HUES48 (cell line): ENCODE data around the gene MARCHF10.

Experiments
- H3K27ac ChIP-seq: one replicate; pipeline ENCODE4 v1.7.0; 2013; ENCODE audit warnings: low read depth, low read length, inconsistent platforms
- H3K27me3 ChIP-seq: 2 replicates; pipeline ENCODE4 v1.6.1; 2013; ENCODE audit warnings: mild to moderate bottlenecking, low read length; ENCODE audit not compliant: control insufficient read depth, insufficient read depth
- H3K36me3 ChIP-seq: 2 replicates; pipeline ENCODE4 v1.6.1; 2013; ENCODE audit warnings: low read length; ENCODE audit not compliant: control insufficient read depth, insufficient read depth
- H3K4me1 ChIP-seq: 2 replicates; pipeline ENCODE4 v1.6.1; 2013; ENCODE audit warnings: mild to moderate bottlenecking, low read length; ENCODE audit not compliant: control insufficient read depth, insufficient read depth
- H3K4me3 ChIP-seq: 2 replicates; pipeline ENCODE4 v1.5.1; 2013; ENCODE audit warnings: mild to moderate bottlenecking, low read depth, low read length
- H3K9ac ChIP-seq: 2 replicates; pipeline ENCODE4 v1.6.1; 2013; ENCODE audit warnings: mild to moderate bottlenecking, low read depth, low read length, moderate library complexity
- H3K9me3 ChIP-seq: 2 replicates; pipeline ENCODE4 v1.6.1; 2013; ENCODE audit warnings: low read length; ENCODE audit not compliant: control insufficient read depth, insufficient read depth

MARCHF10 gene

GRCh38 chr17:62782730-62783270 is 25.3 kb downstream of the MARCHF10 start:
- Histone ChIP-seq H3K36me3 (no peaks in the 10 kb centered on the region), H3K9ac (no peak overlapping the region), H3K27me3 (no peaks in the 10 kb centered on the region), H3K4me1 (0 out of 2 replicates have a peak, but pooled peaks cover 2% of the 10 kb centered on the region), H3K27ac (no peak overlapping the region), H3K9me3 (no peaks in the 10 kb centered on the region), H3K4me3 (no peak overlapping the region)

DNA sequence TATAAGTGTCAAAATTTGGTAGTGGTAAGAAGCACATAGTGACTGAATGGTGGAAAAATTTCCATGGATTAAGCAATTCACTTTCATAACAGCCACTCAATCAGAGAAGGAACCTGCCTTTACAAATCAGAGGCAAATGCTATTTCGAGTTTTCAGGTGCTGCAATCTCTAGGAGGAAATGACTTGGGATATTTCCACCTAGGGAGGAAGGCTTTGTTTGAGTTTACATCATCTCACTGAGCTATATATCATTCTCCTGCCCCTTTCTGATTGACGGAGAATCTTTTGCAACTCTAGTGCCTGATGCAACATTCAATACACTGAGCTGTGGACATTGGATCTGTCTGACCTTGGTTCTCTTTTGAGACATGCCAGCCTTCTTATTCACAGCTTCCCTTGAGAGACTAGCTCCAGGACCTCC is 26.3 kb downstream of the MARCHF10 start:
- Histone ChIP-seq H3K9me3 (no peaks in the 10 kb centered on the region), H3K4me1 (0 out of 2 replicates have a peak, but pooled peaks cover 2% of the 10 kb centered on the region), H3K9ac (no peak overlapping the region), H3K27me3 (no peaks in the 10 kb centered on the region), H3K36me3 (no peaks in the 10 kb centered on the region), H3K4me3 (no peak overlapping the region), H3K27ac (no peak overlapping the region)

DNA sequence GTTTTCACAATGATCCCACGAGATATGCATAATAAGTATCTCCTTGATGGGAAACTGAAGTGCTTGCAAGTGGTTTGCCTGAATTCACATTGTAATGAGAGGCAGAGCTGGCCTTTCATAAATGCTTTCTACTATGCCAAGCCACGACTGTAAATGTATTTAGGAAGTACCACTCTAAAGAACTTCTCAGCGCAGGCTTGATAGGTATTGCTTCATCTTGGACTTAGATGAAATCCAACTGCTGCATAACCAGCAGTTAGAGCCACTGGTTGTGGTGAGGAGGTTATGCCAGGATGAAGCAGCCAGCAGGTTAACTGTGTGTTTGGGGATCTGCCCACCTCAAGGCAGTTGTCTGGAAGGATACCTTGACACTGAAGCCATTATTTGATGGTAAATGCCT is 26.8 kb downstream of the MARCHF10 start:
- Histone ChIP-seq H3K4me1 (0 out of 2 replicates have a peak, but pooled peaks cover 2% of the 10 kb centered on the region), H3K9ac (no peak overlapping the region), H3K36me3 (no peaks in the 10 kb centered on the region), H3K9me3 (no peaks in the 10 kb centered on the region), H3K27me3 (no peaks in the 10 kb centered on the region), H3K27ac (no peak overlapping the region), H3K4me3 (no peak overlapping the region)

GRCh38 chr17:62780951-62781350 is 27.2 kb downstream of the MARCHF10 start:
- H3K27me3 ChIP-seq, result no peaks in the 10 kb centered on the region
- 0 out of 2 replicates have a peak, but pooled peaks cover 2% of the 10 kb centered on the region for H3K4me1 ChIP-seq
- H3K9me3 ChIP-seq, result no peaks in the 10 kb centered on the region
- H3K4me3 ChIP-seq, result no peak overlapping the region
- no peak overlapping the region for H3K9ac ChIP-seq
- no peaks in the 10 kb centered on the region for H3K36me3 ChIP-seq
- H3K27ac ChIP-seq, result no peak overlapping the region

DNA sequence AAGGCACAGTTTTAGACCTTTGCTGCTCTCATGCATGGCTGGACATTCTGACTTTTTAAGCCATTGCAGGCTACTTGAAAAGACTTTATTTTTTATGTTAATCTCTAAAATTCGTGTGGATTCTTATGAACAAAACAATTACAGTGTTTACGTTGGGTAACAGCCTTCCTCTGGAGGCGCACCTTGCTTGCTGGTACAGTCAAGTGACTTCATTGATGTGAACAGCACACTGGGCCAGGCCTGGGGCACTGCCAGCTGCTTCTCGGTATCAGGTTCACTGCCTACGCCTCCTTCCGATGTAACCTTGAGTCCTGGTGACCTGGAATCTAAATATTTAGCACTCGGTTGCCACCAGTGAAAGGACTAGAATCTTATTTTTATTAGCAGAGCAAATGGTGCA is 27.8 kb downstream of the MARCHF10 start:
- no peak overlapping the region for H3K9ac ChIP-seq

DNA sequence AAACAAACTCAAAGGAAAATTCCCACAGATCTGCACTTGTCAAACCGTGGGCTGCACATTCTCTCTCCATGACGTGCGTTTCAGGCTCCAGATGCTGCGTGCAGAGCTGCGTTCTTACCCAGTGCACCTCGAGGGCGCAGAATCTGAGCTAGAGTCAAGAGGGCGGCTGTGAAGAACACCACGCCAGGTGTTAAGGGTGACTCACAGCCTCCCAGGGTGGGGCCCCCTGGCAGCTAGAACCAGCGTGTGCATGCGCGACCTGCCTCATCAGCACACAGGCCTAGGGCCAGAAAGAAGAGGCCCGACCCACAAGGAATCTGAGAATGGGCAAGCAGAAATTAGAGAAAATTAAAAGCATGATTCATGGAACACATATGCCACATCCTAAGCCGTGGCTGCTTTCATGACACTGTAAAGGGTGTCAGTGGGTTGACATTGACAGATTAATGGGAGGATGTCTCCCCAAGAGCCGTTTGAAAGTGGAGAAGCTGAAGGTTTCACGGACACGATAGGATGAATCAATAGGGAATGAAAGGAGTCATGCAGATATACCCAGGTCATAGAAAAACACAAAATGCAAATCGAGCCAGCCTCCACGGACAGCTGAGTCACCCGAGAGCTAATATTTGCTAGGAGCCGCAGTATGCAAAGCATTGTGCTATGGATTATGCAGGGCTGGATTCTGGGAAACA is 29.0 kb downstream of the MARCHF10 start:
- Histone ChIP-seq H3K4me3 (no peak overlapping the region), H3K27ac (peak overlapping the region; percentile 64)

More for the DNA sequence above, 27.8 kb downstream of the MARCHF10 start:
- Histone ChIP-seq H3K4me1 (0 out of 2 replicates have a peak, but pooled peaks cover 2% of the 10 kb centered on the region), H3K27ac (no peak overlapping the region), H3K4me3 (no peak overlapping the region), H3K36me3 (no peaks in the 10 kb centered on the region), H3K27me3 (no peaks in the 10 kb centered on the region), H3K9me3 (no peaks in the 10 kb centered on the region)

GRCh38 chr17:62775876-62776275 is 32.2 kb downstream of the MARCHF10 start:
- H3K9me3 ChIP-seq, result no peaks in the 10 kb centered on the region; the same call in 1 of the 2 replicates
- H3K36me3 ChIP-seq, result no peaks in the 10 kb centered on the region
- no peaks in the 10 kb centered on the region for H3K27me3 ChIP-seq
- no peak overlapping the region for H3K9ac ChIP-seq
- H3K4me1 ChIP-seq, result 0 out of 2 replicates have a peak, but pooled peaks cover 2% of the 10 kb centered on the region
- no peak overlapping the region for H3K27ac ChIP-seq
- no peak overlapping the region for H3K4me3 ChIP-seq

More for the DNA sequence above, 29.0 kb downstream of the MARCHF10 start:
- Histone ChIP-seq H3K9ac (no peak overlapping the region), H3K9me3 (no peaks in the 10 kb centered on the region), H3K36me3 (no peaks in the 10 kb centered on the region), H3K27me3 (no peaks in the 10 kb centered on the region), H3K4me1 (0 out of 2 replicates have a peak, but pooled peaks cover 2% of the 10 kb centered on the region)

DNA sequence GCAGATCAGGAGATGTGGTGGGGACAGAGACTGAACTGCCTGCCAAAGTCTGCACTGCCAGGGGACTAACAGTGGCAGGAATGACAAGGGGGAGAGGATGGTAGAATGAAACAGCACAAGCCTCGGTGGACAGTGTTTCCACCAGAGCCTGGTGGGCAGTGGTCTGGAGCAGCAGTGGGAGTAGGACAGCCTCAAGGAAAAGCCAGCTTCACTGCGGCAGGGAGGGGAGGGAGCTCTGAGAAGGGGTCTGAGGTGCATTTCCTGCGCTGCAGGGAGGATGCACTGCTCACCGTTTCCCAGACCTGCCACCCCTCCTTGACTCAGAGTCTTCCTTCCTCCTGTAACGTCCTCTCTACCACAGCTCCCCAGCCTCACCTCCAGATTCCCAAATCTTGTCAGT is 33.8 kb downstream of the MARCHF10 start:
- Histone ChIP-seq H3K9me3 (no peaks in the 10 kb centered on the region; the same call in 1 of the 2 replicates), H3K4me3 (no peak overlapping the region), H3K4me1 (0 out of 2 replicates have a peak, but pooled peaks cover 2% of the 10 kb centered on the region), H3K27ac (no peak overlapping the region), H3K9ac (no peak overlapping the region), H3K36me3 (no peaks in the 10 kb centered on the region), H3K27me3 (no peaks in the 10 kb centered on the region)

- no peak overlapping the region for H3K27ac ChIP-seq
- no peaks in the 10 kb centered on the region for H3K4me1 ChIP-seq
- no peaks in the 10 kb centered on the region; the same call in 1 of the 2 replicates for H3K9me3 ChIP-seq
- H3K4me3 ChIP-seq, result no peak overlapping the region
- no peaks in the 10 kb centered on the region for H3K27me3 ChIP-seq
- no peaks in the 10 kb centered on the region for H3K36me3 ChIP-seq
- H3K9ac ChIP-seq, result no peak overlapping the region
Observed at GRCh38 chr17:62767997-62768396, 40.1 kb downstream of the MARCHF10 start.

GRCh38 chr17:62765351-62765750 is 42.8 kb downstream of the MARCHF10 start:
- Histone ChIP-seq H3K9me3 (no peaks in the 10 kb centered on the region), H3K27ac (no peak overlapping the region), H3K36me3 (no peaks in the 10 kb centered on the region), H3K4me3 (no peak overlapping the region), H3K9ac (no peak overlapping the region), H3K4me1 (peaks cover 16% of the 10 kb centered on the region), H3K27me3 (no peaks in the 10 kb centered on the region)

DNA sequence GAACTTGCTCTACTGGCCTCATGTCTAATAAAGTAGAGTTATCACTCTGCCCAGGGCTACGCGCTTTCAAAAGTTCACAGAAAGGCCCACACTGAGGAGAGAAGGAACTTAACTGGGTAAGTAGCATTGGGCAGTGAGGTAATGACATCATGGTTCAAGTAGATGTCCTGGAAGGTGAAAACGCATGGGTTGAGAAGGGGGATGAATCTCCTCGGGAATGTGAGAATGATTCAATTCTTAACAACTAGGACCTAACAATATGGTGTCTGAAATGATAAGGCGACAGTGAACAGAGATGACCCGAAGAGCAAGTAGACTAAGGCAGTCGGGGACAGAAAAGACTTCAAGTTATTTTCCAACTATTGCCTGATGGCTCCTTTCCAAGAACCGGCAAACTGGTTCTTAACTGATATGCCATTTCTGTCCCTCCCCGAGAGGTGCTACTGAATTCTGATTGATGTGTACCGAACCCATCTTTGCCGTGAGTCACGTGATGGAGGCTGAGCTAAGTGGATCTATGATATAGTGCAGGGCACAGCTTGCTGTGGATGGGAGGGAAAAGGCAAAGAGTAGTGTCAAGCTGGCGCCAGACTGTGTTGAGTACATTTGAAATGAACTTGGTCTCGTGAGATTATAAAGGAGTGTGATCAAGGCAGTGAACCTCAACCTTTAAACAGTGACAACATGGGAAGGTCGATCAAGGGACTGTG is 44.1 kb downstream of the MARCHF10 start:
- Histone ChIP-seq H3K9ac (no peak overlapping the region), H3K27me3 (no peaks in the 10 kb centered on the region), H3K4me1 (peaks cover 23% of the 10 kb centered on the region), H3K4me3 (no peak overlapping the region), H3K27ac (no peak overlapping the region), H3K9me3 (no peaks in the 10 kb centered on the region), H3K36me3 (no peaks in the 10 kb centered on the region)
